ENCODE results near the gene DLG1.

DNA sequence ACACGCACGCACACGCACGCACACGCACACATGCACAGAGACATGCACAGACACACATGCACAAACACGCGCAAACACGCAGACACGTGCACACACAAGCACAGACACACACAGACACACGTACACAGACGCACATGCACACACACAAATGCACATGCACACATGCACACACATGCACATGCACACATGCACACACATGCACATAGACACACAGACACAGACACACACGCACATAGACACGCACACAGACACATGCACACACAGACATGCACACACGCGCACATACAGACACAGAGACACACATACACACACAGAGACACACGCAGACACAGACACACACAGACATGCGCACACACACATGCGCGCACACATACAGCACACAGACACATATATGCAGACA lies 303.4 kb downstream of the DLG1 start:
- TF ChIP-seq CTCF (conservative IDR thresholded peaks at IDR 0.05 in 1 of 2, IDR thresholded peaks at IDR 0.05 in 1 of 2; ENCODE audit: low read depth in 1 of 2, low read length in 2 of 2) (no peak), EZH2 (IDR thresholded peaks at IDR 0.05; ENCODE audit: low read length, missing control alignments) (no peak)

Data from fibroblast of lung (primary cell).